ENCODE results near the gene SDHAF2. TPM values are rescaled to one million over a fixed set of nuclear protein-coding genes. Genes with fewer than 3 reads are reported as not detected.

SDHAF2 gene
- total and polyA plus RNA-seq, 2 experiments from 2014 or later: 19.5 to 59.5 TPM

- DNase-seq: peak; percentile 71
- H3K4me1 ChIP-seq (ENCODE audit: insufficient read depth): peaks cover 35% of the 10 kb centered on the region
- peak overlapping the region; percentile 62 for H3K4me2 ChIP-seq (ENCODE audit: unreplicated experiment)
- peak overlapping the region; percentile 82 for H3K9ac ChIP-seq
- peaks cover 26% of the 10 kb centered on the region for H3F3A ChIP-seq (ENCODE audit: insufficient read depth)
- no peaks in the 10 kb centered on the region for H3K79me2 ChIP-seq (ENCODE audit: insufficient read depth)
- no peaks in the 10 kb centered on the region for H3K9me3 ChIP-seq (ENCODE audit: low read depth)
- H3K9me2 ChIP-seq (ENCODE audit: insufficient read depth): no peaks in the 10 kb centered on the region
- TF ChIP-seq EZH2 (IDR thresholded peaks at IDR 0.05; ENCODE audit: insufficient read depth, poor library complexity, severe bottlenecking) (no peak), EZH2phosphoT487 (IDR thresholded peaks at IDR 0.05; ENCODE audit: insufficient read depth, low read depth) (no peak)
- peak overlapping the region; percentile 96 for H3K27ac ChIP-seq
- in situ Hi-C loops (cut with MboI): loop anchor here (10.0 kb wide), 1 partner anchor 163 kb away; no protein-coding TSS in a partner anchor
- H3K27me3 ChIP-seq (replicated peaks; ENCODE audit: insufficient read depth): no peaks in the 10 kb centered on the region
- H4K20me1 ChIP-seq (ENCODE audit: insufficient read depth): no peaks in the 10 kb centered on the region
- WGBS, 2 experiments (ENCODE audit: low coverage in 1 of 2, low lambda C conversion rate in 2 of 2, missing lambda C conversion rate in 2 of 2): 10 to 36% methylated on average over 5 of the region's 5 CpGs
- no peaks in the 10 kb centered on the region for H3K36me3 ChIP-seq (ENCODE audit: low read depth)
- H3K4me3 ChIP-seq: no peak overlapping the region
- peak overlapping the region; percentile 62 for H2AFZ ChIP-seq
Measured at GRCh38 chr11:61472282-61472681, 42.4 kb downstream of the SDHAF2 start.

- H3K4me3 ChIP-seq: no peak overlapping the region
- no peaks in the 10 kb centered on the region for H3K9me3 ChIP-seq (ENCODE audit: low read depth)
- peak overlapping the region; percentile 96 for H3K27ac ChIP-seq
- in situ Hi-C loops (cut with MboI): loop anchor here (10.0 kb wide), 1 partner anchor 162 kb away; no protein-coding TSS in a partner anchor
- DNase-seq: peak; percentile 92
- TF ChIP-seq EZH2 (IDR thresholded peaks at IDR 0.05; ENCODE audit: insufficient read depth, poor library complexity, severe bottlenecking): no peak
- no peak for TF ChIP-seq EZH2phosphoT487 (IDR thresholded peaks at IDR 0.05; ENCODE audit: insufficient read depth, low read depth)
- no peaks in the 10 kb centered on the region for H4K20me1 ChIP-seq (ENCODE audit: insufficient read depth)
- no peak overlapping the region for H3K4me2 ChIP-seq (ENCODE audit: unreplicated experiment)
- peaks cover 38% of the 10 kb centered on the region for H3K4me1 ChIP-seq (ENCODE audit: insufficient read depth)
- H3K36me3 ChIP-seq (ENCODE audit: low read depth): no peaks in the 10 kb centered on the region
- 36 to 41% methylated on average over 5 of the region's 5 CpGs for WGBS, 2 experiments (ENCODE audit: low coverage in 1 of 2, low lambda C conversion rate in 2 of 2, missing lambda C conversion rate in 2 of 2)
- no peaks in the 10 kb centered on the region for H3K27me3 ChIP-seq (replicated peaks; ENCODE audit: insufficient read depth)
- H3K9ac ChIP-seq: peak overlapping the region; percentile 82
- H2AFZ ChIP-seq: 0 out of 2 replicates have a peak overlapping the region, but pooled peaks have one; percentile 34
- peaks cover 26% of the 10 kb centered on the region for H3F3A ChIP-seq (ENCODE audit: insufficient read depth)
- H3K79me2 ChIP-seq (ENCODE audit: insufficient read depth): no peaks in the 10 kb centered on the region
- H3K9me2 ChIP-seq (ENCODE audit: insufficient read depth): no peaks in the 10 kb centered on the region
Measured at GRCh38 chr11:61472868-61473267, 42.9 kb downstream of the SDHAF2 start.

- H3K9ac ChIP-seq: peak overlapping the region; percentile 32; the same call in 1 of the 2 replicates
Measured at GRCh38 chr11:61473370-61474012, 43.6 kb downstream of the SDHAF2 start.

GRCh38 chr11:61474013-61474643 is 44.2 kb downstream of the SDHAF2 start:
- TF ChIP-seq EZH2 (IDR thresholded peaks at IDR 0.05; ENCODE audit: insufficient read depth, poor library complexity, severe bottlenecking) (no peak), EZH2phosphoT487 (IDR thresholded peaks at IDR 0.05; ENCODE audit: insufficient read depth, low read depth) (no peak)
- Histone ChIP-seq H3K9ac (peak overlapping the region; percentile 32; the same call in 1 of the 2 replicates), H3K27me3 (replicated peaks; ENCODE audit: insufficient read depth) (no peaks in the 10 kb centered on the region), H3K27ac (peak overlapping the region; percentile 96), H3F3A (ENCODE audit: insufficient read depth) (peaks cover 26% of the 10 kb centered on the region), H2AFZ (no peak overlapping the region), H3K4me2 (ENCODE audit: unreplicated experiment) (no peak overlapping the region), H3K79me2 (ENCODE audit: insufficient read depth) (no peaks in the 10 kb centered on the region), H3K9me3 (ENCODE audit: low read depth) (no peaks in the 10 kb centered on the region), H3K36me3 (ENCODE audit: low read depth) (no peaks in the 10 kb centered on the region), H3K4me3 (no peak overlapping the region), H4K20me1 (ENCODE audit: insufficient read depth) (no peaks in the 10 kb centered on the region), H3K4me1 (ENCODE audit: insufficient read depth) (peaks cover 38% of the 10 kb centered on the region), H3K9me2 (ENCODE audit: insufficient read depth) (no peaks in the 10 kb centered on the region)
- WGBS, 2 experiments (ENCODE audit: low coverage in 1 of 2, low lambda C conversion rate in 2 of 2, missing lambda C conversion rate in 2 of 2): 81 to 83% methylated on average over 6 of the region's 6 CpGs
- peak; percentile 31 for DNase-seq
- in situ Hi-C loops (cut with MboI): loop anchor here (10.0 kb wide), 1 partner anchor 161 kb away; no protein-coding TSS in a partner anchor

More at GRCh38 chr11:61473370-61474012, 43.6 kb downstream of the SDHAF2 start:
- Histone ChIP-seq H3K36me3 (ENCODE audit: low read depth) (no peaks in the 10 kb centered on the region), H3K4me1 (ENCODE audit: insufficient read depth) (peaks cover 38% of the 10 kb centered on the region), H2AFZ (no peak overlapping the region), H3K9me3 (ENCODE audit: low read depth) (no peaks in the 10 kb centered on the region), H4K20me1 (ENCODE audit: insufficient read depth) (no peaks in the 10 kb centered on the region), H3K4me2 (ENCODE audit: unreplicated experiment) (no peak overlapping the region), H3K27ac (peak overlapping the region; percentile 96), H3K27me3 (replicated peaks; ENCODE audit: insufficient read depth) (no peaks in the 10 kb centered on the region), H3K79me2 (ENCODE audit: insufficient read depth) (no peaks in the 10 kb centered on the region), H3K4me3 (no peak overlapping the region), H3K9me2 (ENCODE audit: insufficient read depth) (no peaks in the 10 kb centered on the region), H3F3A (ENCODE audit: insufficient read depth) (peaks cover 26% of the 10 kb centered on the region)
- 51 to 53% methylated on average over 3 of the region's 3 CpGs for WGBS, 2 experiments (ENCODE audit: low coverage in 1 of 2, low lambda C conversion rate in 2 of 2, missing lambda C conversion rate in 2 of 2)
- TF ChIP-seq EZH2phosphoT487 (IDR thresholded peaks at IDR 0.05; ENCODE audit: insufficient read depth, low read depth): no peak
- TF ChIP-seq EZH2 (IDR thresholded peaks at IDR 0.05; ENCODE audit: insufficient read depth, poor library complexity, severe bottlenecking): no peak
- peak; percentile 77 for DNase-seq
- in situ Hi-C loops (cut with MboI): loop anchor here (10.0 kb wide), 1 partner anchor 161 kb away; no protein-coding TSS in a partner anchor
